ENCODE results near the gene DZANK1. TPM values are rescaled to one million over a fixed set of nuclear protein-coding genes. Genes with fewer than 3 reads are reported as not detected.

The DZANK1 gene
- total RNA-seq, 1 experiment from 2014 or later = 7.3 TPM

DNA sequence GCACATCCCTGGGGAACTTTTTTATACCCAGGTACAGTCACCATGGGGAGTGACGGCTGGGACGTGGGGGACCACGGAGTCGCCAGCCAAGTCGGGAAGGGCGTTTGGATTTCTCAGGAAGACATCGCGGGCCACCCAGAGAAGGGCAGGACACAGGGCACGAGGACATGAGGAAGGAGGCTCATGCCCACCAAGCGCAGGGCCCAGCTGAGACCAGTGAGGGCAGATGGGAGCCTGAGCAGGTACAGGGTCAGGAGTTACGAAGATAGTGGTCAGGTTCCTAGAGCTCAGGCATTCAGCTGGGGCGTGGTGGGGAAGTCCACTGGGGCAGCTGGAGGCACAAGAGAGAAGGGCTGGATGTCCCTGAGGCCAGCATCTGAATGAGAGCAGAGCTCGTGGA is 103.9 kb downstream of the DZANK1 start:
- no peaks in the 10 kb centered on the region for H4K20me1 ChIP-seq (ENCODE audit: insufficient read depth)
- H2AFZ ChIP-seq = no peak overlapping the region
- ChIA-PET POLR2A (ENCODE audit: unreplicated experiment) (no interaction called here), CTCF (no interaction called here)
- TF ChIP-seq CTCF (conservative IDR thresholded peaks at IDR 0.05) = no peak
- no peak for TF ChIP-seq EZH2 (IDR thresholded peaks at IDR 0.05; ENCODE audit: low read depth)
- no peaks in the 10 kb centered on the region for H3K79me2 ChIP-seq (ENCODE audit: low read depth)
- intact Hi-C loops (cut with micrococcal nuclease; ENCODE audit: unreplicated experiment) = no loop called here
- no peak overlapping the region for H3K4me3 ChIP-seq
- H3K9me3 ChIP-seq (ENCODE audit: insufficient read depth, low read depth) = no peaks in the 10 kb centered on the region
- no TSS peak for BruUV-seq (replicated peaks)
- H3K27ac ChIP-seq = no peak overlapping the region
- H3K4me2 ChIP-seq = no peak overlapping the region
- H3K9me2 ChIP-seq (ENCODE audit: insufficient read depth) = no peaks in the 10 kb centered on the region
- H3K36me3 ChIP-seq (ENCODE audit: low read depth) = no peaks in the 10 kb centered on the region
- no peak for DNase-seq
- H3K27me3 ChIP-seq (ENCODE audit: insufficient read depth, low read depth) = no peaks in the 10 kb centered on the region
- no peaks in the 10 kb centered on the region for H3F3A ChIP-seq (ENCODE audit: insufficient read depth, low read depth)
- H3K4me1 ChIP-seq (replicated peaks; ENCODE audit: insufficient read depth) = peaks cover 7% of the 10 kb centered on the region; the same call in 1 of the 2 replicates

- POLR2A ChIA-PET (ENCODE audit: unreplicated experiment) = no interaction called here
- H3K79me2 ChIP-seq (ENCODE audit: low read depth) = no peaks in the 10 kb centered on the region
- no peaks in the 10 kb centered on the region for H3K36me3 ChIP-seq (ENCODE audit: low read depth)
- BruUV-seq (replicated peaks) = no TSS peak
- no peak overlapping the region for H3K4me3 ChIP-seq
- intact Hi-C loops (cut with micrococcal nuclease; ENCODE audit: unreplicated experiment) = no loop called here
- no peak for DNase-seq
- H3K4me1 ChIP-seq (replicated peaks; ENCODE audit: insufficient read depth) = peaks cover 7% of the 10 kb centered on the region; the same call in 1 of the 2 replicates
- H4K20me1 ChIP-seq (ENCODE audit: insufficient read depth) = no peaks in the 10 kb centered on the region
- H3K9me2 ChIP-seq (ENCODE audit: insufficient read depth) = no peaks in the 10 kb centered on the region
- H3K4me2 ChIP-seq = no peak overlapping the region
- no peaks in the 10 kb centered on the region for H3F3A ChIP-seq (ENCODE audit: insufficient read depth, low read depth)
- CTCF ChIA-PET = no interaction called here
- H2AFZ ChIP-seq = no peak overlapping the region
- no peaks in the 10 kb centered on the region for H3K9me3 ChIP-seq (ENCODE audit: insufficient read depth, low read depth)
- no peaks in the 10 kb centered on the region for H3K27me3 ChIP-seq (ENCODE audit: insufficient read depth, low read depth)
- TF ChIP-seq EZH2 (IDR thresholded peaks at IDR 0.05; ENCODE audit: low read depth) (no peak), CTCF (conservative IDR thresholded peaks at IDR 0.05) (no peak)
- H3K27ac ChIP-seq = no peak overlapping the region
Observed at GRCh38 chr20:18361678-18362077, 105.2 kb downstream of the DZANK1 start.

GRCh38 chr20:18360635-18361034 is 106.2 kb downstream of the DZANK1 start:
- Histone ChIP-seq H2AFZ (no peak overlapping the region), H3K4me1 (replicated peaks; ENCODE audit: insufficient read depth) (peaks cover 7% of the 10 kb centered on the region; the same call in 1 of the 2 replicates), H3K36me3 (ENCODE audit: low read depth) (no peaks in the 10 kb centered on the region), H3K9me3 (ENCODE audit: insufficient read depth, low read depth) (no peaks in the 10 kb centered on the region), H3K27ac (no peak overlapping the region), H3K9me2 (ENCODE audit: insufficient read depth) (no peaks in the 10 kb centered on the region), H4K20me1 (ENCODE audit: insufficient read depth) (no peaks in the 10 kb centered on the region), H3K79me2 (ENCODE audit: low read depth) (no peaks in the 10 kb centered on the region), H3K4me2 (no peak overlapping the region), H3K4me3 (no peak overlapping the region), H3K27me3 (ENCODE audit: insufficient read depth, low read depth) (no peaks in the 10 kb centered on the region), H3F3A (ENCODE audit: insufficient read depth, low read depth) (no peaks in the 10 kb centered on the region)
- CTCF ChIA-PET = no interaction called here
- TF ChIP-seq EZH2 (IDR thresholded peaks at IDR 0.05; ENCODE audit: low read depth) (no peak), CTCF (conservative IDR thresholded peaks at IDR 0.05) (no peak)
- intact Hi-C loops (cut with micrococcal nuclease; ENCODE audit: unreplicated experiment) = no loop called here
- BruUV-seq (replicated peaks) = no TSS peak
- DNase-seq = peak in 1 of 2 experiments; percentile 21
- POLR2A ChIA-PET (ENCODE audit: unreplicated experiment) = interaction anchor here (0.6 kb wide), 2 partner anchors 31 to 206 kb away, joined by 4 read pairs; partner anchors contain the start of gene SMIM26

All from PC-9 (cell line).